Trophoblast cell (in vitro differentiated cells and primary cell): ENCODE data around the gene RABEP1.

Experiments
- DNase-seq, 2 donors: peaks; one replicate each; pipeline ENCODE4 v3.0.0-alpha.2; 2016
- H2AFZ ChIP-seq: 2 replicates; pipeline ENCODE4 v1.6.1; 2013; ENCODE audit warnings: low read length, moderate library complexity, mild to moderate bottlenecking; ENCODE audit not compliant: insufficient read depth, poor library complexity
- H2AK5ac ChIP-seq: 2 replicates; pipeline ENCODE4 v1.6.1; 2013; ENCODE audit warnings: mild to moderate bottlenecking, low read length
- H2BK120ac ChIP-seq: 2 replicates; pipeline ENCODE4 v1.6.1; 2013; ENCODE audit warnings: low read length, mild to moderate bottlenecking, moderate library complexity; ENCODE audit not compliant: insufficient read depth, poor library complexity
- H2BK12ac ChIP-seq: 2 replicates; pipeline ENCODE4 v1.6.1; 2013; ENCODE audit warnings: mild to moderate bottlenecking, low read length, moderate library complexity
- H2BK5ac ChIP-seq: 2 replicates; pipeline ENCODE4 v1.6.1; 2013; ENCODE audit warnings: low read length, low read depth, moderate library complexity, mild to moderate bottlenecking; ENCODE audit not compliant: poor library complexity
- H3K14ac ChIP-seq: 2 replicates; pipeline ENCODE4 v1.6.1; 2013; ENCODE audit warnings: mild to moderate bottlenecking, low read length
- H3K18ac ChIP-seq: 2 replicates; pipeline ENCODE4 v1.6.1; 2013; ENCODE audit warnings: mild to moderate bottlenecking, low read length
- H3K23ac ChIP-seq: 2 replicates; pipeline ENCODE4 v1.6.1; 2013; ENCODE audit warnings: low read length
- H3K27ac ChIP-seq: 2 replicates; pipeline ENCODE4 v1.5.1; 2013; ENCODE audit warnings: low read depth, mild to moderate bottlenecking, inconsistent platforms, low read length, moderate library complexity
- H3K27me3 ChIP-seq: 2 replicates; pipeline ENCODE4 v1.6.1; 2013; ENCODE audit warnings: inconsistent platforms, mild to moderate bottlenecking, low read length, moderate library complexity; ENCODE audit not compliant: insufficient read depth
- H3K36me3 ChIP-seq, 2 experiments: 1 replicate in 1 of 2; 2 replicates in 1 of 2; pipeline ENCODE4 v1.6.1; 2013; ENCODE audit warnings: low read length in 2 of 2, mild to moderate bottlenecking in 2 of 2, moderate library complexity in 1 of 2; ENCODE audit not compliant: insufficient read depth in 2 of 2, control insufficient read depth in 1 of 2
- H3K4ac ChIP-seq: 2 replicates; pipeline ENCODE4 v1.6.1; 2013; ENCODE audit warnings: low read depth, mild to moderate bottlenecking, low read length, moderate library complexity
- H3K4me1 ChIP-seq, 2 experiments: 1 replicate in 1 of 2; 2 replicates in 1 of 2; pipeline ENCODE4 v1.6.1; 2013; ENCODE audit warnings: low read length in 2 of 2, mild to moderate bottlenecking in 2 of 2, moderate library complexity in 1 of 2; ENCODE audit not compliant: insufficient read depth in 2 of 2, control insufficient read depth in 1 of 2
- H3K4me2 ChIP-seq: 2 replicates; pipeline ENCODE4 v1.6.1; 2013; ENCODE audit warnings: inconsistent platforms, mild to moderate bottlenecking, low read length, moderate library complexity
- H3K4me3 ChIP-seq: 2 replicates; pipeline ENCODE4 v1.5.1; 2013; ENCODE audit warnings: mild to moderate bottlenecking, low read depth, low read length, inconsistent platforms
- H3K79me1 ChIP-seq: one replicate; pipeline ENCODE4 v1.6.1; 2013; ENCODE audit warnings: low read length
- H3K79me2 ChIP-seq: 2 replicates; pipeline ENCODE4 v1.6.1; 2013; ENCODE audit warnings: low read length, mild to moderate bottlenecking; ENCODE audit not compliant: control insufficient read depth, insufficient read depth, poor library complexity
- H3K9ac ChIP-seq: 2 replicates; pipeline ENCODE4 v1.6.1; 2013; ENCODE audit warnings: mild to moderate bottlenecking, low read length
- H3K9me3 ChIP-seq: 2 replicates; pipeline ENCODE4 v1.6.1; 2013; ENCODE audit warnings: low read depth, mild to moderate bottlenecking, control low read depth, inconsistent platforms, low read length; ENCODE audit not compliant: insufficient read depth
- H4K12ac ChIP-seq: 2 replicates; pipeline ENCODE4 v1.6.1; 2013; ENCODE audit warnings: low read depth, mild to moderate bottlenecking, low read length, moderate library complexity
- H4K8ac ChIP-seq: 2 replicates; pipeline ENCODE4 v1.6.1; 2013; ENCODE audit warnings: low read depth, mild to moderate bottlenecking, low read length, moderate library complexity
- H4K91ac ChIP-seq: one replicate; pipeline ENCODE4 v1.6.1; 2013; ENCODE audit warnings: low read depth, mild to moderate bottlenecking, low read length, moderate library complexity
- WGBS: extraction: QIAGEN DNeasy Blood & Tissue Kit; methylation state at CpG from one replicate; pipeline ENCODE4 v1.1.7; 2013; ENCODE audit warnings: missing lambda C conversion rate; ENCODE audit not compliant: insufficient read length, insufficient coverage; ENCODE audit errors: extremely low coverage; 5-methylcytosine and 5-hydroxymethylcytosine counted together

Gene RABEP1

DNA sequence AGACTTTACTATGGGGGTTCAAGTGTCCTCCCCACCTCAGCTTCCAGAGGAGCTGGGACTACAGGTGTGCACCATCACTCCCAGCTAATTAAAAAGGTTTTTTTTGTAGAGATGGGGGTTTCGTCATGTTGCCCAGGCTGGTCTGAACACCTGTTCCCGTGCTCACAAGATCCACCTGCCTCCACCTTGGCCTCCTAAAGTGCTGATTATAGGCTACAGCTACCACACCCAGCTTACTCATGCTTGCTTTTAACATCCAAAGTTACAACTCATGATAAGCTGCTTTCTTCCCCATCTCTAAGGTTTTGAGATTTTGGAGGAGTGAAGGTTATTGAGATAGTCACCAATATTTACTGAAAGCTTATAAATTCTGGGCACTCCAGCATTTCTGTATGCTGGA lies 134.8 kb downstream of the RABEP1 start:
- DNase-seq: no peak
- Histone ChIP-seq H3K79me2 (peaks cover 20% of the 10 kb centered on the region), H3K18ac (no peak overlapping the region), H3K27me3 (no peaks in the 10 kb centered on the region), H3K9me3 (no peaks in the 10 kb centered on the region), H3K36me3 (peaks cover 23 to 32% of the 10 kb centered on the region in 2 experiments), H3K79me1 (peaks cover 9% of the 10 kb centered on the region), H3K4me1 (peaks cover 2 to 7% of the 10 kb centered on the region in 2 experiments), H2BK5ac (no peak overlapping the region), H2AK5ac (no peak overlapping the region), H3K23ac (no peak overlapping the region), H4K12ac (no peak overlapping the region), H3K4me3 (no peak overlapping the region), H3K14ac (no peak overlapping the region), H4K91ac (no peak overlapping the region), H3K4me2 (no peak overlapping the region), H3K9ac (no peak overlapping the region), H4K8ac (no peak overlapping the region), H3K27ac (no peak overlapping the region), H3K4ac (peak overlapping the region; percentile 58), H2BK12ac (no peak overlapping the region), H2BK120ac (no peak overlapping the region), H2AFZ (no peak overlapping the region)
- no CpG with 5 or more reads among the region's 2 CpGs for WGBS

DNA sequence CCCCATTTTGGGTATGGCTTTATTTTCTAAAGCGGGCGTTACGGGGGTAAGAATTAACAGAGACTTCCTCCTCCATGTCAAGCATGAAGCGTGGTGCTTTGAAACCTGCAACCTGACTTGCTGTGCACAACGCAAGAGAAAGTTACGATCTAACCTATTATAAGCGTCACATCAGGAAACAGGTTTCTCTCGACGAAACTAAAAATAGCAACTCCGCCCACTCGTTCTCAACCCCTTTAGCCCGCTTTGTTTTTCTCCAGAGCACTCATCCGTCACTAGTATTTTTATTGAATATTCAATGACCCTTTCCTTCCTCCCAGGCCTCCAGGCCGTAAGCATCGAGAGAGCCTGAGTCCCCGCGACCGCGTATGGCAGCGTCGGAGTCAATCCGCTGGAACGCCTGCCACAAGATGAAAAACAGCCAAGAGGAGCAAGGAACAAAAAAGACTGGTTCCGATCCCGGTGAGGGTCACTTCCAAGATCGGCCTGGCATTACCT lies 136.8 kb downstream of the RABEP1 start:
- H3K4ac ChIP-seq: peak overlapping the region; percentile 97
- peaks cover 9% of the 10 kb centered on the region for H3K79me1 ChIP-seq
- no peaks in the 10 kb centered on the region for H3K27me3 ChIP-seq
- H2AFZ ChIP-seq: peak overlapping the region; percentile 95
- H3K79me2 ChIP-seq: peaks cover 20% of the 10 kb centered on the region
- peak overlapping the region; percentile 95 for H3K14ac ChIP-seq
- peak overlapping the region; percentile 88 for H3K4me3 ChIP-seq
- peak overlapping the region; percentile 93 for H4K8ac ChIP-seq
- H3K9me3 ChIP-seq: no peaks in the 10 kb centered on the region
- peak overlapping the region; percentile 91 for H4K12ac ChIP-seq
- WGBS: no CpG with 5 or more reads among the region's 26 CpGs
- H3K36me3 ChIP-seq: peaks cover 22 to 34% of the 10 kb centered on the region in 2 experiments
- peak overlapping the region; percentile 97 for H3K4me2 ChIP-seq
- peak overlapping the region; percentile 82 for H3K9ac ChIP-seq
- H3K27ac ChIP-seq: peak overlapping the region; percentile 55
- peak; percentile 32 to 59 for DNase-seq
- H3K4me1 ChIP-seq: peaks cover 2 to 7% of the 10 kb centered on the region in 2 experiments
- H3K18ac ChIP-seq: peak overlapping the region; percentile 98
- H4K91ac ChIP-seq: peak overlapping the region; percentile 85
- peak overlapping the region; percentile 84 for H2AK5ac ChIP-seq
- H2BK120ac ChIP-seq: peak overlapping the region; percentile 54
- no peak overlapping the region for H2BK12ac ChIP-seq
- H3K23ac ChIP-seq: no peak overlapping the region
- H2BK5ac ChIP-seq: peak overlapping the region; percentile 92

DNA sequence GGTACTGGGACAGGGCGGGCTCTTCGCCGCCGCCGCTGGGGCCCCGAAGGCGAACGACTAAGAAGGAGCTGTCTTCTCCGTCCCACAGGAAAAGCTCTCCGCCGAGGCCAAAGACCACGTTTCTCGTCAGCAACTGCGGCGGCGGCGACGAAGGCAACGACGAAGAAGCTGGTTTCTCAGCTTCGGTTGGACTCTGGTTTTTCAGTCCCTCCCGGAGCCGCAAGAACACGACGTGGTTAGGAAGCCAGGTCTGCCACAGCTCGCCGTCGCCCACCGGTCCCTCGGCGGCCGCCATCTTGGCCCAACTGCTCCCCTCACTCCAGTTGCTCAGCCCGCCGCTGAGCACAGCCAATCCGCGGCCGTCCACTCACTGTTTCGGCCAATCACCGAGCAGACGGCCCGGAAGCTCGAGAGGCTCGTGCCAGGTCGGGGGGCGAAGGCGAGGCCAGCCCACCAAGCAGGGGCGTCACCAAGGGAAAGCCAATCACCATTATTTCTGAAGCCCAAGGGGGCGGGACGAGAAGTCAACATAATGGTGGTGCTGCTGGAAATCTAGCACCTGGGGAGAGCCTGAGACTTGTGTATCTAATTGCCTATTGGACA lies 137.4 kb downstream of the RABEP1 start, which contains the start of gene NUP88:
Gene NUP88 (minus strand): TSS at position 307 of the 603 bp plus-strand sequence. CDS start 12 bp downstream, at position 295.
- peaks cover 9% of the 10 kb centered on the region for H3K79me1 ChIP-seq
- DNase-seq: peak; percentile 87 to 94
- peaks cover 21 to 32% of the 10 kb centered on the region in 2 experiments for H3K36me3 ChIP-seq
- H4K12ac ChIP-seq: peak within 1 kb of the TSS; percentile 91
- H3K4me1 ChIP-seq: peaks cover 2 to 7% of the 10 kb centered on the region in 2 experiments
- peak within 1 kb of the TSS; percentile 98 for H3K18ac ChIP-seq
- H3K4me2 ChIP-seq: peak within 1 kb of the TSS; percentile 97
- no peaks in the 10 kb centered on the region for H3K27me3 ChIP-seq
- H3K4me3 ChIP-seq: peak within 1 kb of the TSS; percentile 89
- peak within 1 kb of the TSS; percentile 85 for H4K91ac ChIP-seq
- peak within 1 kb of the TSS; percentile 97 for H3K4ac ChIP-seq
- H3K79me2 ChIP-seq: peaks cover 20% of the 10 kb centered on the region
- H3K9me3 ChIP-seq: no peaks in the 10 kb centered on the region
- peak within 1 kb of the TSS; percentile 84 for H2AK5ac ChIP-seq
- no CpG with 5 or more reads among the region's 49 CpGs for WGBS
- no peak within 1 kb of the TSS for H3K23ac ChIP-seq
- H2BK5ac ChIP-seq: peak within 1 kb of the TSS; percentile 92
- peak within 1 kb of the TSS; percentile 82 for H3K9ac ChIP-seq
- H2BK12ac ChIP-seq: peak within 1 kb of the TSS; percentile 45
- peak within 1 kb of the TSS; percentile 55 for H3K27ac ChIP-seq
- peak within 1 kb of the TSS; percentile 54 for H2BK120ac ChIP-seq
- peak within 1 kb of the TSS; percentile 93 for H4K8ac ChIP-seq
- H2AFZ ChIP-seq: peak within 1 kb of the TSS; percentile 95
- peak within 1 kb of the TSS; percentile 95 for H3K14ac ChIP-seq

DNA sequence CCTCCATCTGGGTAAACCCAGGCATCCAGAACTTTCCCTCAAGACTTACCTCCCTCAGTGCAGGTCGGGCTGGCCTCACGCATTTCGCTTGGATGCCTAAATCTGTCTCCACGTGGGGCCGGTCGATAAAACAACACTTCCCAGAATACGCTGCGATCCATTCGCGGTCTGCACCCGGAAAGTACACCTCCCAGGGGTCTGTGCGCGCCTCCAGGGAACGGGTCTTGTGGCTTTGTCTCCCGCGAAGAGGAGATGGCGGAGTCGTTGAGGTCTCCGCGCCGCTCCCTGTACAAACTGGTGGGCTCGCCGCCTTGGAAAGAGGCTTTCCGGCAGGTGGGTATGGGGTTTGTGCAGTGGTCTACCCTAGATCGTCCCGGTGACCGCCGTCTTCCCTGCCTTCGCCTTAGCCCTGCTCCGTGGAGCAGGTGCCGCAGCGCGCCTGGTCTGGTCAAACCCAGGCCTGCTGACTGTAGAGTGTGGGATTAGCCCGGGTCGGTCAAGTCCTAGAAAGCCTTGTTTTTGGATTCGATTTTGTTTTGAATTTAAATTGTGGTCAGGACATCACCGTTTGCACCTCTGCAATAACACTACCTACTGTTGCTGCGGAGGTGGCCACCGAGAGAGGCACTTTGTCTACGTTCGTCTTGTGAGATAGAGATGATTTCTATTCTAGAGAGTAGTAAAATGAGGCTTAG lies 138.0 kb downstream of the RABEP1 start, which contains the start of gene RPAIN:
Gene RPAIN (plus strand): TSS at position 224 of the 695 bp plus-strand sequence. CDS start 29 bp downstream, at position 253.
- Histone ChIP-seq H3K14ac (peak within 1 kb of the TSS; percentile 95), H2AK5ac (peak within 1 kb of the TSS; percentile 84), H3K23ac (no peak within 1 kb of the TSS), H2BK12ac (peak within 1 kb of the TSS; percentile 45), H4K91ac (peak within 1 kb of the TSS; percentile 85), H2BK5ac (peak within 1 kb of the TSS; percentile 92), H3K36me3 (peaks cover 15 to 31% of the 10 kb centered on the region in 2 experiments), H3K4me3 (peak within 1 kb of the TSS; percentile 89), H3K79me1 (peaks cover 9% of the 10 kb centered on the region), H2AFZ (peak within 1 kb of the TSS; percentile 95), H3K79me2 (peaks cover 20% of the 10 kb centered on the region), H3K18ac (peak within 1 kb of the TSS; percentile 98), H3K27me3 (no peaks in the 10 kb centered on the region), H3K4me2 (peak within 1 kb of the TSS; percentile 97), H4K8ac (peak within 1 kb of the TSS; percentile 93), H4K12ac (peak within 1 kb of the TSS; percentile 91), H2BK120ac (peak within 1 kb of the TSS; percentile 54), H3K4me1 (peaks cover 2 to 7% of the 10 kb centered on the region in 2 experiments), H3K9me3 (no peaks in the 10 kb centered on the region), H3K27ac (peak within 1 kb of the TSS; percentile 55), H3K4ac (peak within 1 kb of the TSS; percentile 97), H3K9ac (peak within 1 kb of the TSS; percentile 82)
- no CpG with 5 or more reads among the region's 41 CpGs for WGBS
- peak in 1 of 2 donors; percentile 3 for DNase-seq
